Measurements from ENCODE around the gene HCAR3. TPM values are rescaled to one million over a fixed set of nuclear protein-coding genes. Genes with fewer than 3 reads are reported as not detected.

HCAR3 gene
- total and polyA plus RNA-seq, 2 donors from 2014 or later = not detected

GRCh38 chr12:122669397-122670070 is 47.1 kb downstream of the HCAR3 start:
- Histone ChIP-seq H3K27ac (ENCODE audit: low read depth in 2 of 2, low read length in 2 of 2) (no peak overlapping the region), H3K9me3 (ENCODE audit: control insufficient read depth in 2 of 3, insufficient read depth in 1 of 3, low read length in 3 of 3) (no peaks in the 10 kb centered on the region), H3K36me3 (ENCODE audit: control insufficient read depth in 2 of 3, insufficient read depth in 3 of 3, low read length in 3 of 3) (no peaks in the 10 kb centered on the region), H3K27me3 (ENCODE audit: control insufficient read depth, insufficient read depth, low read length) (no peaks in the 10 kb centered on the region), H3K9ac (ENCODE audit: low read length in 3 of 3) (no peak overlapping the region), H3K4me1 (ENCODE audit: control insufficient read depth in 2 of 3, insufficient read depth in 2 of 3, low read depth in 1 of 3, low read length in 3 of 3) (no peaks in the 10 kb centered on the region), H3K4me3 (ENCODE audit: low read length in 3 of 3) (no peak overlapping the region)
- DNase-seq = no peak
- no peak for FAIRE-seq
- intact Hi-C loops (cut with DNase I) = no loop called here
- TF ChIP-seq CTCF (IDR thresholded peaks at IDR 0.05; ENCODE audit: borderline replicate concordance, extremely low read depth, insufficient read depth) = no peak

DNA sequence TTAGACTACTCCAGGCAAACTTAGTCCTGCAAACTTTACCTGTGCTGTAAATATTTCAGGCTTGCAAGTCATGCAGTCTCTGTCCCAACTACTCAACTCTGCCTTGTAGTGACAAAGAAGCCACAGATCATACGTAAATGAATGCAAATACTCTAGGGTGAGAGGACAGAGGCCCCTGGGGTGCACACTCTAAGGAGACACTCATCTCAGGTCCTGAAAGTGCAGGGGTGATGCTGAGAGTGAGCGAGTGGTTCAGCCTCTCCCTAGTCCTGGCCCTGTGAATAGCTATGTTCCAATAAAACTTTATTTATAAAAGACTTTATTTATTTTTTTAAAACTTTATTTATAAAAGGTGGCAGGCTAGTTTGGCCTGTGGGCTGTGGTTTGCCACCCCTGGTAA is 48.3 kb downstream of the HCAR3 start:
- no peaks in the 10 kb centered on the region for H3K9me3 ChIP-seq (ENCODE audit: control insufficient read depth in 2 of 3, insufficient read depth in 1 of 3, low read length in 3 of 3)
- no peak overlapping the region for H3K9ac ChIP-seq (ENCODE audit: low read length in 3 of 3)
- H3K27me3 ChIP-seq (ENCODE audit: control insufficient read depth, insufficient read depth, low read length) = no peaks in the 10 kb centered on the region
- TF ChIP-seq CTCF (IDR thresholded peaks at IDR 0.05; ENCODE audit: borderline replicate concordance, extremely low read depth, insufficient read depth) = no peak
- FAIRE-seq (no peak), DNase-seq (no peak)
- H3K4me1 ChIP-seq (ENCODE audit: control insufficient read depth in 2 of 3, insufficient read depth in 2 of 3, low read depth in 1 of 3, low read length in 3 of 3) = no peaks in the 10 kb centered on the region
- H3K4me3 ChIP-seq (ENCODE audit: low read length in 3 of 3) = no peak overlapping the region
- H3K36me3 ChIP-seq (ENCODE audit: control insufficient read depth in 2 of 3, insufficient read depth in 3 of 3, low read length in 3 of 3) = no peaks in the 10 kb centered on the region
- H3K27ac ChIP-seq (ENCODE audit: low read depth in 2 of 2, low read length in 2 of 2) = no peak overlapping the region
- intact Hi-C loops (cut with DNase I) = no loop called here

DNA sequence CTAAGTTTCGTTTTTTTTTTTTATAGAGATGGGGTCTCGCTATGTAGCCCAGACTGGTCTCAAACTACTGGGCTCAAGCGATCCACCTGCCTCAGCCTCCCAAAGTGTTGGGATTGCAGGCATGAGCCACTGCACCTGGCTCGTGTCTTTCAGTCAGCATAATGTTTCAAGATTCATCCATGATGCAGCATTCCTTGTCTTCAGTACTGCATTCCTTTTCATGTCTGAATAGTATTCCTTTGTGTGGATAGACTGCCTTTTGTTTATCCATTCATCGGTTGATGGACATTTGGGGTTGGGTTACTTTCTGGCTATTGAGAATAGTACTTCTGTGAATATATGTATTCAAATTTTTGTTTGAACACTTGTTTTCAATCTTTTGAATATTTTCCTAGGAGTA is 50.9 kb downstream of the HCAR3 start:
- Histone ChIP-seq H3K9me3 (ENCODE audit: control insufficient read depth in 2 of 3, insufficient read depth in 1 of 3, low read length in 3 of 3) (no peaks in the 10 kb centered on the region), H3K4me3 (ENCODE audit: low read length in 3 of 3) (no peak overlapping the region), H3K36me3 (ENCODE audit: control insufficient read depth in 2 of 3, insufficient read depth in 3 of 3, low read length in 3 of 3) (no peaks in the 10 kb centered on the region), H3K27me3 (ENCODE audit: control insufficient read depth, insufficient read depth, low read length) (no peaks in the 10 kb centered on the region), H3K4me1 (ENCODE audit: control insufficient read depth in 2 of 3, insufficient read depth in 2 of 3, low read depth in 1 of 3, low read length in 3 of 3) (no peaks in the 10 kb centered on the region), H3K9ac (ENCODE audit: low read length in 3 of 3) (no peak overlapping the region), H3K27ac (ENCODE audit: low read depth in 2 of 2, low read length in 2 of 2) (no peak overlapping the region)
- intact Hi-C loops (cut with DNase I) = no loop called here
- no peak for TF ChIP-seq CTCF (IDR thresholded peaks at IDR 0.05; ENCODE audit: borderline replicate concordance, extremely low read depth, insufficient read depth)
- no peak for FAIRE-seq
- DNase-seq = no peak

- TF ChIP-seq CTCF (IDR thresholded peaks at IDR 0.05; ENCODE audit: borderline replicate concordance, extremely low read depth, insufficient read depth) = no peak
- H3K36me3 ChIP-seq (ENCODE audit: control insufficient read depth in 2 of 3, insufficient read depth in 3 of 3, low read length in 3 of 3) = no peaks in the 10 kb centered on the region
- no peaks in the 10 kb centered on the region for H3K27me3 ChIP-seq (ENCODE audit: control insufficient read depth, insufficient read depth, low read length)
- intact Hi-C loops (cut with DNase I) = no loop called here
- no peak overlapping the region for H3K4me3 ChIP-seq (ENCODE audit: low read length in 3 of 3)
- no peak for FAIRE-seq
- no peak overlapping the region for H3K9ac ChIP-seq (ENCODE audit: low read length in 3 of 3)
- H3K9me3 ChIP-seq (ENCODE audit: control insufficient read depth in 2 of 3, insufficient read depth in 1 of 3, low read length in 3 of 3) = no peaks in the 10 kb centered on the region
- DNase-seq = no peak
- no peak overlapping the region for H3K27ac ChIP-seq (ENCODE audit: low read depth in 2 of 2, low read length in 2 of 2)
- H3K4me1 ChIP-seq (ENCODE audit: control insufficient read depth in 2 of 3, insufficient read depth in 2 of 3, low read depth in 1 of 3, low read length in 3 of 3) = no peaks in the 10 kb centered on the region
Measured at GRCh38 chr12:122665349-122665748, 51.3 kb downstream of the HCAR3 start.

Data from kidney (tissue), 14 donors.